ENCODE data around the gene TAF15. TPM values are rescaled to one million over a fixed set of nuclear protein-coding genes. Genes with fewer than 3 reads are reported as not detected.

TAF15 gene
- total RNA-seq, 1 donor from 2014 or later: 180 TPM

DNA sequence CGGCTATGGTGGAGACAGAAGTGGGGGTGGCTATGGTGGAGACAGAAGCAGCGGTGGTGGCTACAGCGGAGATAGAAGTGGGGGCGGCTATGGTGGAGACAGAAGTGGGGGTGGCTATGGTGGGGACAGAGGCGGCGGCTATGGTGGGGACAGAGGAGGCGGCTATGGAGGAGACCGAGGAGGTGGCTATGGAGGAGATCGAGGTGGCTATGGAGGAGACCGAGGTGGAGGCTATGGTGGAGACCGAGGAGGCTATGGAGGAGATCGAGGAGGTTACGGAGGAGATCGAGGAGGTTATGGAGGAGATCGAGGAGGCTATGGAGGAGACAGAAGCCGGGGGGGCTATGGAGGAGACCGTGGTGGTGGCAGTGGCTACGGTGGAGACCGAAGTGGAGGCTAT lies 35.3 kb downstream of the TAF15 start:
- no peaks in the 10 kb centered on the region for H3K9me3 Mint-ChIP-seq (ENCODE audit: unreplicated experiment)

GRCh38 chr17:35846055-35846809 lies 36.9 kb downstream of the TAF15 start:
- no peak overlapping the region for H3K27ac Mint-ChIP-seq (ENCODE audit: unreplicated experiment)
- TF ChIP-seq CTCF (IDR thresholded peaks at IDR 0.05; ENCODE audit: partially characterized antibody, unreplicated experiment): no peak
- peaks cover 2% of the 10 kb centered on the region for H3K36me3 Mint-ChIP-seq (ENCODE audit: unreplicated experiment)
- H3K27me3 Mint-ChIP-seq (ENCODE audit: unreplicated experiment): peaks cover 2% of the 10 kb centered on the region
- peaks cover 6% of the 10 kb centered on the region for H3K4me1 Mint-ChIP-seq (ENCODE audit: low read depth, unreplicated experiment)
- no peak overlapping the region for H3K4me3 Mint-ChIP-seq (ENCODE audit: unreplicated experiment)
- DNase-seq: no peak
- H3K9me3 Mint-ChIP-seq (ENCODE audit: unreplicated experiment): no peaks in the 10 kb centered on the region

More for the DNA sequence above, 35.3 kb downstream of the TAF15 start:
- Mint-ChIP-seq H3K4me3 (ENCODE audit: unreplicated experiment) (no peak overlapping the region), H3K27me3 (ENCODE audit: unreplicated experiment) (peaks cover 2% of the 10 kb centered on the region), H3K27ac (ENCODE audit: unreplicated experiment) (no peak overlapping the region), H3K36me3 (ENCODE audit: unreplicated experiment) (no peaks in the 10 kb centered on the region), H3K4me1 (ENCODE audit: low read depth, unreplicated experiment) (peaks cover under 1% of the 10 kb centered on the region)
- no peak for DNase-seq
- TF ChIP-seq CTCF (IDR thresholded peaks at IDR 0.05; ENCODE audit: partially characterized antibody, unreplicated experiment): no peak

DNA sequence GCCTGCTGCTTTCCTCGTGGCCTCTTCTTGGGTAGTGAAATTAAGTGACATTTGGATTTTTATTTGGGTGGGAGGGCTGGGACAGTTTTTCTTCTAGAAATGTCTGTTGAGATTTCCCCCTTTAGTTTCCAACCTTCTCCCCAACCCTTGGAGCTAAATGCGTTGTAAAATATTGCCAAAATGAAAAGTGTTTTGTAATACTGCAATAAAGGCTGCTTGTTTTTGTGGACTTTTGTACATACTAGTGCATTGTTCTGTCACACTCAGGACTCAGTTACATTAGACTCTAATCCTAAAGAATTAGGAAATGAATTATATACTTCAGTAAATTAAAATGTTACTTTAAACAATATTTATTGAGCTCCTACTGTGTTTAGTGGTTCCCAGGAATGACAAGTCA lies 37.7 kb downstream of the TAF15 start:
- TF ChIP-seq CTCF (IDR thresholded peaks at IDR 0.05; ENCODE audit: partially characterized antibody, unreplicated experiment): no peak
- Mint-ChIP-seq H3K36me3 (ENCODE audit: unreplicated experiment) (peaks cover 5% of the 10 kb centered on the region), H3K4me3 (ENCODE audit: unreplicated experiment) (no peak overlapping the region), H3K27me3 (ENCODE audit: unreplicated experiment) (peaks cover 4% of the 10 kb centered on the region), H3K4me1 (ENCODE audit: low read depth, unreplicated experiment) (peaks cover 6% of the 10 kb centered on the region), H3K27ac (ENCODE audit: unreplicated experiment) (no peak overlapping the region), H3K9me3 (ENCODE audit: unreplicated experiment) (no peaks in the 10 kb centered on the region)
- DNase-seq: no peak

DNA sequence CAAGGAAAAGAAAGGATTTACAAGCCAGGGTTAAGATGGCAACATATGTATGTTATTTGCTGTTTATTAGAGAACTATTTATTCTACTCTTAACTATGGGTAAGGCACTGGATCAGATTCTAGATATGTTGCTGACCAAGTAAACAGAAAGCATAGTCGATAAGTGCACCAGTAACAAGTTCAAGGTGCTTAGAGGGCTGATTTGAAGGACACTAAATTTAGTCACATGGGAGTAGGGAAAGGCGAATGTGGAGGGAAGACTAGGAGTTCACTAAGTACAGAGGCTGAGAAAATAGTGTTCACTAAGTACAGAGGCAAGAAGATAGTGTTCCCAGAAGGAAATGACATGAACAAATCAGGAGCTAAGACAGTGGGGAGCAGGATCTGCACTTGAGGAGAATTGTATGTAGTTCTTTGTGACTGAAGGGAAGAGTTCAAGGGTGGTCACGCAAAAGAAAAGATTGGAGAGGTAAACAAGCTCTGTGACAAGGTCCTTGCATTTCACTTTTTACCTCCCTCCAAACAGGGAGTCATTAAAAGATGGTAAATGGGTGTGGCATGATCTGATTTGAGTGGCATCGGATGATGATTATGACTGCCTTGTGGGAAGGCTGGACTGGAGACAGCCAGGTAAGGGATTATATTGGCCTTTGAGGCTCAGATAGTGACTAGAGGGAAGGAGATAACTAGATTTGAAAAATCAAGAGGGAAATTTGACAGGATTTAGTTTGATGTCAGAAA lies 38.5 kb downstream of the TAF15 start:
- peaks cover 5% of the 10 kb centered on the region for H3K36me3 Mint-ChIP-seq (ENCODE audit: unreplicated experiment)

More for the DNA sequence above, 38.5 kb downstream of the TAF15 start:
- Mint-ChIP-seq H3K4me1 (ENCODE audit: low read depth, unreplicated experiment) (peaks cover 6% of the 10 kb centered on the region), H3K27ac (ENCODE audit: unreplicated experiment) (peak overlapping the region; percentile 3), H3K4me3 (ENCODE audit: unreplicated experiment) (no peak overlapping the region), H3K9me3 (ENCODE audit: unreplicated experiment) (no peaks in the 10 kb centered on the region), H3K27me3 (ENCODE audit: unreplicated experiment) (peaks cover 4% of the 10 kb centered on the region)
- no peak for DNase-seq
- no peak for TF ChIP-seq CTCF (IDR thresholded peaks at IDR 0.05; ENCODE audit: partially characterized antibody, unreplicated experiment)

Data from glutamatergic neuron (in vitro differentiated cells).